Neural cell (in vitro differentiated cells): ENCODE measurements around the gene COL6A2. TPM values are rescaled to one million over a fixed set of nuclear protein-coding genes. Genes with fewer than 3 reads are reported as not detected.

ENCODE experiments used
- H2AFZ ChIP-seq: fragments of 200-600, 300-800 bp; sonication (generic), shearing (Covaris generic); 2 replicates; pipeline ENCODE4 v1.6.0; 2014; ENCODE audit warnings: low read depth, mild to moderate bottlenecking, antibody characterized with exemption, low read length, moderate library complexity
- H3F3A ChIP-seq: fragments of 200-600 bp; shearing (Covaris generic); 2 replicates; pipeline ENCODE4 v1.6.1; 2016; ENCODE audit warnings: mild to moderate bottlenecking, moderate library complexity, mixed read lengths, antibody characterized with exemption, low read length; ENCODE audit not compliant: insufficient read depth, poor library complexity, severe bottlenecking
- H3K27ac ChIP-seq: fragments of 200-600, 300-800 bp; sonication (generic), shearing (Covaris generic); 2 replicates; pipeline ENCODE4 v1.5.1; 2014; ENCODE audit warnings: mild to moderate bottlenecking, low read length, moderate library complexity
- H3K27me3 ChIP-seq: fragments of 300-800, 200-600 bp; sonication (generic), shearing (Covaris generic); 2 replicates; pipeline ENCODE4 v1.6.0; 2014; ENCODE audit warnings: mild to moderate bottlenecking, low read depth, low read length, moderate library complexity; ENCODE audit not compliant: insufficient read depth
- H3K36me3 ChIP-seq: fragments of 300-800, 200-600 bp; sonication (generic), shearing (Covaris generic); 2 replicates; pipeline ENCODE4 v1.5.1; 2014; ENCODE audit warnings: mild to moderate bottlenecking, antibody characterized with exemption, low read length, moderate library complexity; ENCODE audit not compliant: insufficient read depth
- H3K4me2 ChIP-seq: fragments of 300-800, 200-600 bp; sonication (generic), shearing (Covaris generic); 2 replicates; pipeline ENCODE4 v1.6.0; 2014; ENCODE audit warnings: mild to moderate bottlenecking, low read length
- H3K4me3 ChIP-seq: fragments of 300-800, 200-600 bp; sonication (generic), shearing (Covaris generic); 2 replicates; pipeline ENCODE4 v1.5.1; 2014; ENCODE audit warnings: mild to moderate bottlenecking, low read length, moderate library complexity
- H3K79me2 ChIP-seq: fragments of 200-600 bp; shearing (Covaris generic); replicated peaks from 2 replicates; pipeline ENCODE4 v1.6.0; 2014; ENCODE audit warnings: mild to moderate bottlenecking, low read length, moderate library complexity; ENCODE audit not compliant: insufficient read depth
- H3K9ac ChIP-seq: fragments of 300-800, 200-600 bp; sonication (generic), shearing (Covaris generic); 2 replicates; pipeline ENCODE4 v1.6.1; 2016; ENCODE audit warnings: mild to moderate bottlenecking, low read length, mixed read lengths
- H3K9me2 ChIP-seq: fragments of 200-600 bp; shearing (Covaris generic); 2 replicates; pipeline ENCODE4 v1.6.1; 2016; ENCODE audit warnings: mild to moderate bottlenecking, low read length, mixed read lengths; ENCODE audit not compliant: insufficient read depth
- H3K9me3 ChIP-seq: fragments of 200-600, 300-800 bp; sonication (generic), shearing (Covaris generic); 2 replicates; pipeline ENCODE4 v1.6.1; 2016; ENCODE audit warnings: mild to moderate bottlenecking, mixed run types, low read length, moderate library complexity, mixed read lengths
- H4K20me1 ChIP-seq: fragments of 200-600 bp; shearing (Covaris generic); 2 replicates; pipeline ENCODE4 v1.6.1; 2016; ENCODE audit warnings: mild to moderate bottlenecking, mixed run types; ENCODE audit not compliant: insufficient read depth
- EP300 ChIP-seq: fragments of 450-650 bp; conservative IDR thresholded peaks from 2 replicates; pipeline ENCODE4 v1.6.1; 2014; ENCODE audit warnings: antibody characterized with exemption, mild to moderate bottlenecking, moderate library complexity; ENCODE audit not compliant: poor library complexity, severe bottlenecking
- EZH2 ChIP-seq: fragments of 200-600, 300-800 bp; shearing (Covaris generic), sonication (generic); IDR thresholded peaks from 2 replicates; pipeline ENCODE4 v1.6.1; 2014; ENCODE audit warnings: antibody characterized with exemption, low read length, borderline replicate concordance, mild to moderate bottlenecking; ENCODE audit not compliant: insufficient read depth, poor library complexity, severe bottlenecking
- MXI1 ChIP-seq: fragments of 450-650 bp; conservative IDR thresholded peaks from 2 replicates; pipeline ENCODE4 v1.6.1; 2014; ENCODE audit warnings: antibody characterized with exemption, mild to moderate bottlenecking; ENCODE audit not compliant: poor library complexity, severe bottlenecking
- POLR2AphosphoS5 ChIP-seq: IDR thresholded peaks from 2 replicates; pipeline ENCODE4 v1.6.1; 2012
- RAD21 ChIP-seq: fragments of 450-650 bp; conservative IDR thresholded peaks from 2 replicates; pipeline ENCODE4 v1.6.1; 2014; ENCODE audit warnings: antibody characterized with exemption, mild to moderate bottlenecking, moderate library complexity
- SMC3 ChIP-seq: fragments of 450-650 bp; conservative IDR thresholded peaks from 2 replicates; pipeline ENCODE4 v1.6.1; 2014; ENCODE audit warnings: antibody characterized with exemption, mild to moderate bottlenecking, moderate library complexity; ENCODE audit not compliant: poor library complexity
- TAF1 ChIP-seq: IDR thresholded peaks from 2 replicates; pipeline ENCODE4 v1.6.1; 2012; ENCODE audit warnings: low read depth
- polyA plus RNA-seq: library from polyadenylated mRNA; depleted of rRNA; stranded (reverse); fragments of >200 nt; gene quantifications from 2 replicates; pipeline ENCODE4 v1.2.3, GENCODE V29; 2014
- TF ChIP-seq, protein P1 (sequence below): fragments of 450-650 bp; IDR thresholded peaks from 2 replicates; pipeline ENCODE4 v1.5.1; 2014; ENCODE audit warnings: antibody characterized with exemption, mild to moderate bottlenecking, moderate library complexity; ENCODE audit not compliant: poor library complexity, severe bottlenecking
- TF ChIP-seq, protein P2 (sequence below): IDR thresholded peaks from 2 replicates; pipeline ENCODE4 v1.6.1; 2012; ENCODE audit warnings: borderline replicate concordance

The COL6A2 gene
- polyA plus RNA-seq, 1 donor from 2014 or later, result not detected

DNA sequence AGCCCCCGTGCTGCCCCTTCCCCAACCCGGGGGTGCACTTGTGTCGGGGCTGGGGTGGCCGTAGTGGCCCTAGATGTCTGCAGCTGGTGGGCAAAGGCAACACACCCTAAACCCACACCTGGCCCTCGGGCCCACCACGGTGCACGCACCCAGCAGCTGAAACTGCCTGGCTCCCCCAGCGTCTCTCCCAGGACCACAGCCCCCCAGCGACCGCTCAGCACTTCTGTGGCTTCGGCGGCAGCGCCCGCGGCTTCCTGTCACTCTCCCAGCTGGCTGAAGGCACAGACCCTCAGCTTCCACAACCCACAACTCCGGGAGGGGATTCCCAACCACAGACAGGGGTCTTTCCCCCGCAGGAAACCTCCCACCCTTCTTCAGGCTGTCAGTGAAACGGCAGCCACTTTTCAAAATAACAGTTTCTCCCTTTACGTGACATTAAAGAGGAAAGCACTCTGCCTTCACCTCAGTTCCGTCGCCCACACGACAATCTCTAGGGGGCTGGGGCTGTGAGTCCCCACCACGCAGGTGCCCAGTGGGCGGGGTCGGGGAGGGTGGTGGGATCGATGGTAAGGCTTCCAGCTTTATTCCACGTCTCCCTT is 40.7 kb upstream of the COL6A2 start:
- Histone ChIP-seq H3K27ac (no peak overlapping the region), H3K9me3 (no peaks in the 10 kb centered on the region), H3K9me2 (no peaks in the 10 kb centered on the region), H4K20me1 (no peaks in the 10 kb centered on the region), H3K27me3 (no peaks in the 10 kb centered on the region), H3K9ac (no peak overlapping the region), H3F3A (no peaks in the 10 kb centered on the region), H3K79me2 (no peaks in the 10 kb centered on the region), H3K4me3 (no peak overlapping the region), H2AFZ (no peak overlapping the region), H3K4me2 (no peak overlapping the region), H3K36me3 (no peaks in the 10 kb centered on the region)
- TF ChIP-seq POLR2AphosphoS5, result no peak
- no peak for TF ChIP-seq RAD21
- no peak for TF ChIP-seq TAF1
- TF ChIP-seq, protein P1, sequence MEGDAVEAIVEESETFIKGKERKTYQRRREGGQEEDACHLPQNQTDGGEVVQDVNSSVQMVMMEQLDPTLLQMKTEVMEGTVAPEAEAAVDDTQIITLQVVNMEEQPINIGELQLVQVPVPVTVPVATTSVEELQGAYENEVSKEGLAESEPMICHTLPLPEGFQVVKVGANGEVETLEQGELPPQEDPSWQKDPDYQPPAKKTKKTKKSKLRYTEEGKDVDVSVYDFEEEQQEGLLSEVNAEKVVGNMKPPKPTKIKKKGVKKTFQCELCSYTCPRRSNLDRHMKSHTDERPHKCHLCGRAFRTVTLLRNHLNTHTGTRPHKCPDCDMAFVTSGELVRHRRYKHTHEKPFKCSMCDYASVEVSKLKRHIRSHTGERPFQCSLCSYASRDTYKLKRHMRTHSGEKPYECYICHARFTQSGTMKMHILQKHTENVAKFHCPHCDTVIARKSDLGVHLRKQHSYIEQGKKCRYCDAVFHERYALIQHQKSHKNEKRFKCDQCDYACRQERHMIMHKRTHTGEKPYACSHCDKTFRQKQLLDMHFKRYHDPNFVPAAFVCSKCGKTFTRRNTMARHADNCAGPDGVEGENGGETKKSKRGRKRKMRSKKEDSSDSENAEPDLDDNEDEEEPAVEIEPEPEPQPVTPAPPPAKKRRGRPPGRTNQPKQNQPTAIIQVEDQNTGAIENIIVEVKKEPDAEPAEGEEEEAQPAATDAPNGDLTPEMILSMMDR, result no peak
- TF ChIP-seq SMC3, result no peak
- no peak for TF ChIP-seq EZH2
- TF ChIP-seq, protein P2, sequence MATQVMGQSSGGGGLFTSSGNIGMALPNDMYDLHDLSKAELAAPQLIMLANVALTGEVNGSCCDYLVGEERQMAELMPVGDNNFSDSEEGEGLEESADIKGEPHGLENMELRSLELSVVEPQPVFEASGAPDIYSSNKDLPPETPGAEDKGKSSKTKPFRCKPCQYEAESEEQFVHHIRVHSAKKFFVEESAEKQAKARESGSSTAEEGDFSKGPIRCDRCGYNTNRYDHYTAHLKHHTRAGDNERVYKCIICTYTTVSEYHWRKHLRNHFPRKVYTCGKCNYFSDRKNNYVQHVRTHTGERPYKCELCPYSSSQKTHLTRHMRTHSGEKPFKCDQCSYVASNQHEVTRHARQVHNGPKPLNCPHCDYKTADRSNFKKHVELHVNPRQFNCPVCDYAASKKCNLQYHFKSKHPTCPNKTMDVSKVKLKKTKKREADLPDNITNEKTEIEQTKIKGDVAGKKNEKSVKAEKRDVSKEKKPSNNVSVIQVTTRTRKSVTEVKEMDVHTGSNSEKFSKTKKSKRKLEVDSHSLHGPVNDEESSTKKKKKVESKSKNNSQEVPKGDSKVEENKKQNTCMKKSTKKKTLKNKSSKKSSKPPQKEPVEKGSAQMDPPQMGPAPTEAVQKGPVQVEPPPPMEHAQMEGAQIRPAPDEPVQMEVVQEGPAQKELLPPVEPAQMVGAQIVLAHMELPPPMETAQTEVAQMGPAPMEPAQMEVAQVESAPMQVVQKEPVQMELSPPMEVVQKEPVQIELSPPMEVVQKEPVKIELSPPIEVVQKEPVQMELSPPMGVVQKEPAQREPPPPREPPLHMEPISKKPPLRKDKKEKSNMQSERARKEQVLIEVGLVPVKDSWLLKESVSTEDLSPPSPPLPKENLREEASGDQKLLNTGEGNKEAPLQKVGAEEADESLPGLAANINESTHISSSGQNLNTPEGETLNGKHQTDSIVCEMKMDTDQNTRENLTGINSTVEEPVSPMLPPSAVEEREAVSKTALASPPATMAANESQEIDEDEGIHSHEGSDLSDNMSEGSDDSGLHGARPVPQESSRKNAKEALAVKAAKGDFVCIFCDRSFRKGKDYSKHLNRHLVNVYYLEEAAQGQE, result no peak
- TF ChIP-seq EP300, result no peak
- TF ChIP-seq MXI1, result no peak

DNA sequence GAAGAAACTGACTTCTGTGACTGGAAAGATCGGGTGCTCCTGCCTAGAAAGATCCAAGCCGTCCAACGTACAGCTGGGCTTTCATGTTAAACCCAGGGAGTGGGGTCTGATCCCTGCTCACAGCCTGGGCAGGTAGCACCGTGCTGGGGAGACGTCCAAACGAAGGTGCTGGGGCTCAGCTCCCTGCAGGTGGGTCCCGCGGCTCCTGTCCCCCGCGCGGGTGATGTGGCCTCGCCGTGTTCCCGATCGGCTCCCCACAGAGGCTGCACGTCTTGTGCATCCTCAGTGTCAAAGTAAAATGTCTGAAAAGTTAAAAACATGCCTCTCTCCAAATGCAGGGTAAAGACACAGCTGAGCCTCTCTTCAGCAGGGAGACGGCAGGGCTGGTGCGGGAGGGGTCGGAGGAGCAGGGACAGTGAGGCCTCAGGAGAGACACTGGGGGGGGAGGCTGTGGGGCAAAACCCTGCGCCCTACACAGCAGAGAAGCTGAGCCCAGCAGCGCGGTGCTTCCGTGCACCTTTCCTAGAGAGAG is 40.1 kb upstream of the COL6A2 start:
- TF ChIP-seq, protein P1, result no peak
- TF ChIP-seq EP300 (no peak), RAD21 (no peak), EZH2 (no peak), MXI1 (no peak), TAF1 (no peak), POLR2AphosphoS5 (no peak), SMC3 (no peak)
- TF ChIP-seq, protein P2, result no peak
- no peak overlapping the region for H3K9ac ChIP-seq

More for the DNA sequence above, 40.1 kb upstream of the COL6A2 start:
- Histone ChIP-seq H3K27me3 (no peaks in the 10 kb centered on the region), H3K79me2 (no peaks in the 10 kb centered on the region), H3F3A (no peaks in the 10 kb centered on the region), H3K27ac (no peak overlapping the region), H3K36me3 (no peaks in the 10 kb centered on the region), H2AFZ (no peak overlapping the region), H3K4me3 (no peak overlapping the region), H3K4me2 (no peak overlapping the region), H3K9me3 (no peaks in the 10 kb centered on the region), H4K20me1 (no peaks in the 10 kb centered on the region), H3K9me2 (no peaks in the 10 kb centered on the region)
